RPMI8226 (cell line): ENCODE results near the gene ARHGEF25.
"Not testable (repeated sequence)": the region's sequence is repeated elsewhere in the genome, so short reads cannot be mapped to it uniquely, and the experiment has no call there.

Experiments used
- DNase-seq: peaks from one replicate; pipeline ENCODE4 v3.0.0-alpha.2; 2015

Gene ARHGEF25

DNA sequence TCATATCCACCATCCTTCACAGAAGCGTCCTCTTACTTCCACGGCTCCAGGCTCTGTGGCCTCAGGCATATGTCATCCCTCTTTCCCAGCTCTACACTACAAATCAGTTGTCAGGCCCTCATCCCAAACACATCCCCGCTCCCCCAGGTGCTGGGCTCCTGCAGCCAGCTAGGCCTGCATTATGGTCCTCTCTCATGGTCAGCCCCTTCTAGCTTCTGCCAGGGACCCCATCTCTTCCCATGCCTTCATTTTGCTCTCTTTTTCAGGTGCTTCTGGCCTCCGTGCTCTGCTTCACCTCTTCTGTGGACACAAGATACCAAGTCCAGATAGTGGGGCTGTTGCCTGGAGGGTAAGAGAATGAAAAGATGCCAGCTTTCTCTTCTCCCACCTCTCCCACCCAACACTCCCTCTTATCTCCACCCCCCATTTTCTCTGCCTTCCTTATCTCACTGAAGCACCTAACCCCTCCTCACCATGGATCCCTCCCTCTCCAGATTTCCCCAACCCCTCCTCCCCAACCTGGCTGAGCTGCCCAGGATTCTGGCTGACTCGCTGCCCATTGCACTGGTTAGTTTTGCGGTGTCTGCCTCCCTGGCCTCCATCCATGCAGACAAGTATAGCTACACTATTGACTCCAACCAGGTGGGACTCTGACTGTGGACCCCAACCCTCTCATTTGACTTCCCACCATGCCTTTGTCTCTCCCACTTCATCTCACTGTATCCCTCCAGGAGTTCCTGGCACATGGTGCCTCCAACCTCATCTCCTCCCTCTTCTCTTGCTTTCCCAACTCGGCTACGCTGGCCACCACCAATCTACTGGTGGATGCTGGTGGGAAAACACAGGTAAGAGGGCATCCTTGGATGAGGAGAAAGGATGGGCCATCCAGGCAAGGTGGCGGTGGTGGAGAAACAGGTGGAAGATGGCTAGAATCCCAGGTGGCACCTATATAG lies 11.3 kb downstream of the ARHGEF25 start:
- DNase-seq = no peak

DNA sequence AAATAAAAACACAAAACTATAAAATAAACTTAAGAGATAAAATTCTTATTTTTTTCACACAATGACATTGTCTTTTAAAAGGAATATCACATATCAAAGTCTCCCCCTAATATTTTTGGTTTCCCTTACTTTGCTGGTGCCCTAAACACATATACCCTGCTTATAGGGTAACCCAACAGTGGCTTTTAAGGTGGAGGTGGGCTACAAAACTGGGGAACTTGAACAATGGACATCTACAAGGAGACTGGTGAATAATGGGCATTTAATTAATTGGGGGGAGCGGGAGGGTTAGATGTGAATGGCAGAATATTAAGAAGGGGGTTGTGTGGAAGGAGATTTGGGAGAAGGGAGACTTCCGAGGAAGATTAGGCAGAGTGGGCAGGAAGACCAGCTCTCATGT lies 12.2 kb downstream of the ARHGEF25 start:
- no peak for DNase-seq

DNA sequence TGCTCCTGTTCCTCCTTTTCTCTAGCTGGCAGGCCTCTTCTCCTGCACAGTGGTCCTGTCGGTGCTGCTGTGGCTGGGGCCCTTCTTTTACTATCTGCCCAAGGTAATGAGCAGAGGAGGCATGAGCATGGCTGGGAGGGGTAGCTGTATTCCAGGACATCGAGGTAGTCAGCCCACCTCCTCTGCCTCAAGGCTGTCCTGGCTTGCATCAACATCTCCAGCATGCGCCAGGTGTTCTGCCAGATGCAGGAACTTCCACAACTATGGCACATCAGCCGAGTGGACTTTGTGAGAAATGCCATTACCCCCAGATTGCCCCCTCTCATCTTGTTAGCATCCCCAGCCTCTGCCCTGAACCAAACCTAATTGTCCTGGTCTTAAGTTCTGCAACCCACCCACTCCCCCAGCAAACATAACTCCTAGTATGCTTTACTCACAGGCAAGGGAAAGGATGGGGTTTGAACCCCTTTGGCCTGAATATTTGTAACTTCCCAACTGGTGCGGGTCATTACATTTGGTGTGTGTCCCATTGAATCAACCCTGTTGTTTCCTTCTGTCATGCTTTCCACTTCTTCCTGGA lies 12.7 kb downstream of the ARHGEF25 start:
- DNase-seq = no peak

DNA sequence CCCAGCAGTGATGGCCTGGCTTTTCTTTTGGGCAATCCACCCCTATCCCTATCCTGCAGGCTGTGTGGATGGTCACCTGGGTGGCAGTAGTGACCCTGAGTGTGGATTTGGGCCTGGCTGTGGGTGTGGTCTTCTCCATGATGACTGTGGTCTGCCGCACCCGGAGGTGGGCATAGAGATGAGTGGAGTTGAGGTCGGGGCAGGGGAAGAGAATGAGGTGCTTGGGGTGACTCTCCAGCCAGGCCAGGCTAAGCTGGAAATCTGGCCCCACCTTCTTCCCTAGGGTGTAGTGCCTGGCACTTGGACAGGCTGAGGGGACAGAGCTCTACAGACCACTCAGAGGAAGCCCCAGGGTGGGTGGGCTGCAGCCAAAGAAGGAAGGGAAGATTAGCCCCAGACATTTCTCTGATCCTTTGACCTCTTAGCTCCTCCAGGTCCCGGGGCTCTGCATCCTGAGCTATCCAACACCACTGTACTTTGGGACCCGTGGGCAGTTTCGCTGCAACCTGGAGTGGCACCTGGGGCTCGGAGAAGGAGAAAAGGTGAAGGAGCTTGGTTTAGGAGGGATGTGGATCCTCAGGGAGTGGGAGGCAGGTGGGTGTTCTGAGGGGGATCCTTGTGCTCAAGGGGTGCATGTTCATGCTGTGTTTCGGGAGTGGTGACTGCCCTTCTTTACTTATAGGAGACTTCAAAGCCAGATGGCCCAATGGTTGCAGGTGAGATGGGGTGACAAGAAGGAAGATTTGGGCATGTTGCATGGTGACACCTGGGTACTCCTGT lies 13.4 kb downstream of the ARHGEF25 start:
- DNase-seq = no peak

GRCh38 chr12:57625261-57626032 lies 14.2 kb downstream of the ARHGEF25 start:
- no peak for DNase-seq

DNA sequence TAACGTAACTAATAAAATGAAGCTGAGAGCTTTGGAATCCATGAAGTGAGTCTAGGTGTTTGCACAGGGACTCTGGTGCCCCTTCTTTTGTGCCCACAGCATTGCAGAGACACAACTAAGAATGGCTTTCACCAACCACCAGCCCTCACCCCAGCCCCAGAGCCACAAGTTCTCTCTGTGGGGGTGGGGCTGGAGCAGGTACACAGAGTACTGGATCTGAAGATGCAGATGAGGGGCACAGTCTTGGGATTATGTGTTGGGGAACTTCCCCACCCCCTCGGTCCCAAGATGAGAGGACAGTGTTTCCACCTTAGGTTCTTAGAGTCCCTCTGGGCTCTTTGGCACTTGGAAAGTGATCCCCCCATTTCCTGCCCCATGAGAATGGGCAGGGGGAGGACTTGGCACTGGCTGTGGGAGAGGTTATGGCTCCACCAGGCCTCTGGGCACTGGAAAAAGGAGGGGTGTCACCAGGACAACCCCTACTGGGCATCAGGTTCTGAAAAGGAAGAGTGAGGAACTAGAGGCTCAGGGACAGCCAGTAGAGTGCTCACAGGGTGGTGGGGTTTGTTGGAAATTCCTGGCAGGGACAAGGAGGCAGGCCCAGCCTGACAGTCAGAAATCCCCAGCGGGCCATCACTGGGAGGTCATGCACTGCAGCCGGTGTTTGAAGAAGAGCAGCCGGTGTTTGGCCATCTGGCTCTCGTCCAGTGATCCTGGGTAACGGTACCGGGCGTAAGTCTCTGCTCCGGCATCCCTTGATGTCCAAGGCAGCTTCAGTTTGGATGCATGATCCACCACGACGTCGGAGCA lies 15.1 kb downstream of the ARHGEF25 start:
- no peak for DNase-seq

- no peak for DNase-seq
Measured at GRCh38 chr12:57626921-57627445, 15.7 kb downstream of the ARHGEF25 start.

GRCh38 chr12:57627501-57628279 lies 16.5 kb downstream of the ARHGEF25 start:
- DNase-seq = no peak

- no peak for DNase-seq
Measured at GRCh38 chr12:57628280-57629191, 17.3 kb downstream of the ARHGEF25 start.

GRCh38 chr12:57629897-57630471 lies 18.7 kb downstream of the ARHGEF25 start:
- DNase-seq = no peak

DNA sequence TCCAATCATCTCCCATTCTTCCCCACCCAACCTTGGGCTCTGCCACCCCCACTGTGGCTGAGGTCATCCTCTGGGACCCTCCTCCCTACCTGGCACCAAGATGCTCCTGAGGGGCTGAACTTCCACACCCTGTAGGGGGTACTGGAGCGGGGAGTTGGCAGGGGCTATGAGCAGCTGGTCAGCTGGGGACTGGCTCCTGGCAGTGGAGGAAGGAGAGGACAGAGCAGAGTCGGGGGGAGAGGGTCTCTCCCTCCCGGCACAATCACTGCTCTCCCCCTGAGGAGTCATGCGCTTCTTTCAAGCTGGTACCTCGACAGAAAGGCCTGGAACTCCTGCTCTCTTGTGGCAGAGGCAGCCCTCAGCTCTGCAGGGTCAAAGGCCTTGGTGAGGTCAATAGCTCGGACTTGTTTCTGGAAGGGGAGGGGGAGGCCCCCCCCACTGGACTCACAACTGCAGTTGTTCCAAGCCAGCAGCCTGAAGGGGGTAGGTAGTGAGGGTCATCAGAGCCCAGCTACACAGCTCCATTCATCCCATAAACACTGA lies 19.7 kb downstream of the ARHGEF25 start:
- DNase-seq = no peak

- DNase-seq = no peak
Measured at GRCh38 chr12:57631566-57632072, 20.4 kb downstream of the ARHGEF25 start.

DNA sequence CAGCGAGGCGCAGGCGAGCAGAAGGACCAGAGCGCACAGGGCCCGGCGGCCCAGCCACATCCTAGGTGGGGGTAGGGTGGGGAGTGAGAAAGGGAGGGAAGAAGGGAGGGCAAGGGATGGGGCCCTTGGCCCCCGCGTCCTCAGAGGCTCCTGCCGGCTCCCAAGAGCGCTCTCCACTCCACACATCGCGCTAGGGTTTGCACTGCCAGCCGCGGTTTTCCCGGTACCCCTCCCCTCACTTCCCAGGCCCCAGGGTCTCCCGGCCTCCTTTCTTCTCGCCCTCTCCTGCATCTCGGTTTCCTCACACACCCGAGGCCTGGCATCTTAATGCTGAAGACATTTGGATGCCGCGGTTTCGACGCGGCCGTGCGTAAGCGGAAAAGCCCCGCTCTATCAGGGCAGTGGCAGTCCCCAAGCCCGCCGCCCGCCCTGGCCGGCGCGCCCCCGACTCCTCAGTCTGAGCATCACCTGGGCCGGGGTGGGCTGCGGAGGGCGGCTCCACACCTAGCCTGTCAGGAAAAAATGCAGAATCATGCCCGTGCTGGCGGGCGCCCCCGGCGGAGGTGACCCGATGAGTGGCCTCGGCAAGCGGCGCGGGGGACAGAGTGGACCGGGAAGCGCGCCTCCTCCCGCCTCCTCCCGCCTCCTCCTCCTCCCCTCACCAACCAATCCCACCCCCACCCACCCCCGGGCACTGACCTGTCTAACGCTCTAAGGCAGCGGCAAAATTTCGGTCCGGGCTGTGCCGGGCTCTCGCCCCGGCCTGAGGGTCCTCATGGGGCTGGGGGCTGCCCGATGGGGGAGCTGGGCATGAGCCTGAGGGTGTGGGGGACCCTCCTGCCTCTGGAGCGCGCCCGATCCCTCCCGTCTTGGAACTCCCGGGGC lies 21.1 kb downstream of the ARHGEF25 start:
- peak; percentile 41 for DNase-seq

DNA sequence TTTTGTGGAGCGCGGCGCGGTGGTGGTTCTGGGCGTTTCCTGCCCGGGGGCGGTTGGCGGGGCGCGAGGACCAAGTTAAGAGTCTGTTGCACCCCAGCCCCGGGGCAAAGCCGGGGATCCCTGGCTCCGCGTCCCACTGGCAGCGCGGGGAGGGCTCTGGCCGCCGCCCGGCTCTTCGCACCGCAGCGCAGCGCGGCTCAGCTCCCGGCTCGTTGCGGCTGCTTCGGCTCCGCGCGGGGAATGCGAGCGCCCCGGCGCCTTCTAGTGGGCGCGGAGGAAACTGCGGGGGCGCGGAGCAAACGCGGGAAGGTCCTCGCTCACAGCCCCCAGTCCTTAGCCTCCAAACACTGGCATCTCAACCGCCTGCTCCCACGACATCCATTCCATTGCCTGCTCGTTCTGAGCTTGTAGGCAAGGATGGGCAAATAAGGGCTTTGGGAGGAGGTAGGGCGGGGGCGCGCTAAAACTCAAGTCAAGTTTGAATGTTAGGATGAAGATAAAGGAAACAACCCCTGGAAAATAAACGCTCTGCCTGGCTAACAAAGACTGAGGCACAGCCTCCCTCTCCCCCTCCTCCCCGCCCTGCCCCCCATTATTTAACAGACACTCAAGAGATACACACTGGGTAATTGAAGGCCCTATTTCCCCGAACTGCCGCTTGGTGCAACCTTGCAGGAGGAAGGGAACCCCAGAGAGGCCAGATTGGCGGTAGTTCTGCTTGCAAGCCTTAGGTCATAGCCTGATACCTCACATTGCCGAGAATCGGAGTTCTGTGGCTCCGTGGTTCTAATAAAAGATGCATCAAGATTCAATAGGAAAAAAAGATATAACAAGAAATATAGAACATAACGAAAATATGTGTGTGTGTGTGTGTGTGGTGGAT lies 22.0 kb downstream of the ARHGEF25 start, which contains the start of gene B4GALNT1:
Gene B4GALNT1 (minus strand): TSS at position 244 of the 883 bp plus-strand sequence. CDS start 1,069 bp downstream, outside the sequence.
- peak; percentile 80 for DNase-seq

DNA sequence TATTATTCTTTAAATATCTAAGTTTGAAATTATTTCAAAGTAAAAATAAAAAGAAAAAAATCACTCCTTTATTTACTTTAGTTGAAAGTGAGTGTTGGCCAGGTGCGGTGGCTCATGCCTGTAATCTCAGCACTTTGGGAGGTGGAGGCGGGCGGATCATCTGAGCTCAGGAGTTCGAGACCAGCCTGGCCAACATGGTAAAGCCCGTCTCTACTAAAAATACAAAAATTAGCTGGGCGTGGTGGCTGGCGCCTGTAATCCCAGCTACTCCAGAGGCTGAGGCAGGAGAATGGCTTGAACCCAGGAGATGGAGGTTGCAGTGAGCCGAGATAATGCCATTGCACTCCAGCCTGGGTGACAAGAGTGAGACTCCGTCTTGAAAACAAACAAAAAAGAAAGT lies 25.5 kb downstream of the ARHGEF25 start:
- DNase-seq = not testable (repeated sequence)

GRCh38 chr12:57637364-57637763 lies 26.1 kb downstream of the ARHGEF25 start:
- peak; percentile 25 for DNase-seq
